Adipocyte (in vitro differentiated cells): Measurements from ENCODE around the gene RHCE.
A peak's percentile ranks its signal among the peaks of the same experiment; 100 is the strongest.
"Not testable (repeated sequence)": the region's sequence is repeated elsewhere in the genome, so short reads cannot be mapped to it uniquely, and the experiment has no call there.

Experiments used
- DNase-seq: peaks from one replicate; pipeline ENCODE4 v3.0.0-alpha.2; 2015; ENCODE audit warnings: low read depth
- H3K27me3 ChIP-seq: replicated peaks from 2 replicates; pipeline ENCODE4 v1.7.0; 2013; ENCODE audit warnings: mild to moderate bottlenecking, low read length, moderate library complexity; ENCODE audit not compliant: control insufficient read depth, insufficient read depth
- H3K36me3 ChIP-seq: 2 replicates; pipeline ENCODE4 v1.7.0; 2013; ENCODE audit warnings: low read length, mild to moderate bottlenecking, moderate library complexity; ENCODE audit not compliant: control insufficient read depth, insufficient read depth, severe bottlenecking
- H3K4me1 ChIP-seq: 2 replicates; pipeline ENCODE4 v1.7.0; 2013; ENCODE audit warnings: mild to moderate bottlenecking, low read length, moderate library complexity; ENCODE audit not compliant: control insufficient read depth, insufficient read depth
- H3K4me3 ChIP-seq: 2 replicates; pipeline ENCODE4 v1.7.0; 2013; ENCODE audit warnings: mild to moderate bottlenecking, low read length, moderate library complexity
- H3K9ac ChIP-seq: 2 replicates; pipeline ENCODE4 v1.7.0; 2013; ENCODE audit warnings: mild to moderate bottlenecking, low read length, moderate library complexity
- H3K9me3 ChIP-seq: 2 replicates; pipeline ENCODE4 v1.7.0; 2013; ENCODE audit warnings: mild to moderate bottlenecking, low read length, moderate library complexity; ENCODE audit not compliant: control insufficient read depth

RHCE gene

GRCh38 chr1:25431955-25432719 lies 11.5 kb upstream of the RHCE start:
- H3K4me1 ChIP-seq = peaks cover 55% of the 10 kb centered on the region
- H3K27me3 ChIP-seq = no peaks in the 10 kb centered on the region
- peak overlapping the region; percentile 93 for H3K4me3 ChIP-seq
- DNase-seq = peak; percentile 36
- H3K9ac ChIP-seq = peak overlapping the region; percentile 89
- H3K36me3 ChIP-seq = no peaks in the 10 kb centered on the region
- H3K9me3 ChIP-seq = no peaks in the 10 kb centered on the region

- Histone ChIP-seq H3K9me3 (no peaks in the 10 kb centered on the region), H3K27me3 (no peaks in the 10 kb centered on the region), H3K9ac (peak overlapping the region; percentile 89), H3K4me3 (peak overlapping the region; percentile 93), H3K36me3 (no peaks in the 10 kb centered on the region), H3K4me1 (peaks cover 46% of the 10 kb centered on the region)
- DNase-seq = peak; percentile 60
Observed at GRCh38 chr1:25430967-25431881, 10.6 kb upstream of the RHCE start.

GRCh38 chr1:25430073-25430966 lies 9.7 kb upstream of the RHCE start, which contains the start of gene MACO1:
Gene MACO1 (plus strand): TSS chr1:25430897. CDS start chr1:25431099, 202 bp downstream.
- Histone ChIP-seq H3K4me1 (peaks cover 40% of the 10 kb centered on the region), H3K27me3 (no peaks in the 10 kb centered on the region), H3K9me3 (no peaks in the 10 kb centered on the region), H3K4me3 (peak within 1 kb of the TSS; percentile 96), H3K9ac (peak within 1 kb of the TSS; percentile 95), H3K36me3 (no peaks in the 10 kb centered on the region)
- peak; percentile 99 for DNase-seq

- Histone ChIP-seq H3K4me3 (no peak overlapping the region), H3K36me3 (no peaks in the 10 kb centered on the region), H3K4me1 (peaks cover 25% of the 10 kb centered on the region), H3K27me3 (no peaks in the 10 kb centered on the region), H3K9ac (no peak overlapping the region), H3K9me3 (no peaks in the 10 kb centered on the region)
- no peak for DNase-seq
Observed at GRCh38 chr1:25428475-25429166, 8.0 kb upstream of the RHCE start.

GRCh38 chr1:25427696-25428095 lies 7.1 kb upstream of the RHCE start:
- Histone ChIP-seq H3K4me3 (no peak overlapping the region), H3K27me3 (no peaks in the 10 kb centered on the region), H3K9ac (no peak overlapping the region), H3K4me1 (peaks cover 16% of the 10 kb centered on the region), H3K36me3 (no peaks in the 10 kb centered on the region), H3K9me3 (no peaks in the 10 kb centered on the region)
- DNase-seq = no peak

GRCh38 chr1:25425098-25426085 lies 4.8 kb upstream of the RHCE start:
- Histone ChIP-seq H3K9ac (no peak overlapping the region), H3K4me1 (peaks cover 8% of the 10 kb centered on the region), H3K4me3 (no peak overlapping the region), H3K36me3 (no peaks in the 10 kb centered on the region), H3K27me3 (no peaks in the 10 kb centered on the region), H3K9me3 (no peaks in the 10 kb centered on the region)
- DNase-seq = no peak

GRCh38 chr1:25423206-25423605 lies 2.6 kb upstream of the RHCE start:
- H3K9ac ChIP-seq, H3K36me3 ChIP-seq, H3K4me1 ChIP-seq, H3K27me3 ChIP-seq, H3K4me3 ChIP-seq, H3K9me3 ChIP-seq, DNase-seq: not testable (repeated sequence)

GRCh38 chr1:25419339-25419738 lies 1.3 kb downstream of the RHCE start:
- H3K9ac ChIP-seq, DNase-seq, H3K4me1 ChIP-seq, H3K27me3 ChIP-seq, H3K4me3 ChIP-seq, H3K9me3 ChIP-seq, H3K36me3 ChIP-seq: not testable (repeated sequence)

- DNase-seq, H3K9ac ChIP-seq, H3K36me3 ChIP-seq, H3K27me3 ChIP-seq, H3K9me3 ChIP-seq, H3K4me1 ChIP-seq, H3K4me3 ChIP-seq: not testable (repeated sequence)
Observed at GRCh38 chr1:25417280-25417679, 3.3 kb downstream of the RHCE start.

- not testable (repeated sequence) for H3K4me1 ChIP-seq, H3K27me3 ChIP-seq, H3K9ac ChIP-seq, H3K36me3 ChIP-seq, H3K4me3 ChIP-seq, DNase-seq, H3K9me3 ChIP-seq
Observed at GRCh38 chr1:25414578-25414977, 6.0 kb downstream of the RHCE start.
